Skeletal muscle tissue (tissue), 4 donors: ENCODE data around the gene CCDC137. TPM values are rescaled to one million over a fixed set of nuclear protein-coding genes. Genes with fewer than 3 reads are reported as not detected.
A peak's percentile ranks its signal among the peaks of the same experiment; 100 is the strongest.
"Not testable (repeated sequence)": the region's sequence is repeated elsewhere in the genome, so short reads cannot be mapped to it uniquely, and the experiment has no call there.

ENCODE experiments used
- H3K27ac ChIP-seq: one replicate; pipeline ENCODE4 v1.7.0; 2013; ENCODE audit warnings: mild to moderate bottlenecking, low read depth, low read length, inconsistent platforms
- H3K27me3 ChIP-seq, 3 donors: one replicate each; pipeline ENCODE4 v1.7.0; 2013; ENCODE audit warnings: low read length in 3 of 3; ENCODE audit not compliant: control insufficient read depth in 3 of 3, insufficient read depth in 3 of 3
- H3K36me3 ChIP-seq, 3 donors: one replicate each; pipeline ENCODE4 v1.7.0; 2013; ENCODE audit warnings: low read length in 3 of 3; ENCODE audit not compliant: control insufficient read depth in 3 of 3, insufficient read depth in 3 of 3
- H3K4me1 ChIP-seq, 3 donors: one replicate each; pipeline ENCODE4 v1.7.0; 2013; ENCODE audit warnings: low read length in 3 of 3, mild to moderate bottlenecking in 3 of 3; ENCODE audit not compliant: control insufficient read depth in 3 of 3, insufficient read depth in 3 of 3
- H3K4me3 ChIP-seq, 3 donors: one replicate each; pipeline ENCODE4 v1.7.0; 2013; ENCODE audit warnings: low read length in 3 of 3
- H3K9ac ChIP-seq, 3 donors: one replicate each; pipeline ENCODE4 v1.7.0; 2013; ENCODE audit warnings: low read length in 3 of 3, mild to moderate bottlenecking in 3 of 3, moderate library complexity in 2 of 3, low read depth in 1 of 3
- H3K9me3 ChIP-seq, 3 donors: one replicate each; pipeline ENCODE4 v1.7.0; 2013; ENCODE audit warnings: low read length in 3 of 3; ENCODE audit not compliant: control insufficient read depth in 3 of 3
- total RNA-seq: library from RNA; depleted of rRNA; stranded (reverse); fragments of >200 nt; gene quantifications from one replicate; pipeline ENCODE4 v1.2.3, GENCODE V29; 2014
- donor health status: Osteomylitis.

CCDC137 gene
- total RNA-seq, 1 donor from 2014 or later: 5.7 TPM

DNA sequence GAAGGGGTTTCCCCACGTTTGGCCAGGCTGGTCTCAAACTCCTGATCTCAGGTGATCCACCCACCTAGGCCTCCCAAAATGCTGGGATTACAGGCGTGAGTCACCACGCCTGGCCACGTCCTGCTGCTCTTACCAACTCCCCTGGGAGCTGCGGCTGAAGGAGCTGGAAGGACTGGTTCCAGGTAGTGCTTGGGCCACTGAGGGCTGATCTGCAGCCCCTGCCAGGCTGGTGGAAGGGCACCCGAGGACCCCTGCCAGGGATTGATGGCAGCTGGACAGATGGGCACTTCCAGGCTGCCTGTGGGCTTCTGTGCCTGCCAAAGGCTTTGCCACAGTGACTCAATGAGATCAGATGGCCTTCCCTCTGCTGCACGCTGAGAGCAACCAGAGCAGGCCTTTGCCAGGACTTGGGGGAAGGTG lies 2.5 kb upstream of the CCDC137 start:
- Histone ChIP-seq H3K27me3 (no peaks in the 10 kb centered on the region), H3K27ac (no peak overlapping the region), H3K36me3 (peaks cover 3 to 8% (median 6%) of the 10 kb centered on the region in 3 donors), H3K9me3 (no peaks in the 10 kb centered on the region), H3K9ac (no peak overlapping the region), H3K4me1 (peaks cover 16 to 33% (median 21%) of the 10 kb centered on the region in 3 donors), H3K4me3 (no peak overlapping the region)

DNA sequence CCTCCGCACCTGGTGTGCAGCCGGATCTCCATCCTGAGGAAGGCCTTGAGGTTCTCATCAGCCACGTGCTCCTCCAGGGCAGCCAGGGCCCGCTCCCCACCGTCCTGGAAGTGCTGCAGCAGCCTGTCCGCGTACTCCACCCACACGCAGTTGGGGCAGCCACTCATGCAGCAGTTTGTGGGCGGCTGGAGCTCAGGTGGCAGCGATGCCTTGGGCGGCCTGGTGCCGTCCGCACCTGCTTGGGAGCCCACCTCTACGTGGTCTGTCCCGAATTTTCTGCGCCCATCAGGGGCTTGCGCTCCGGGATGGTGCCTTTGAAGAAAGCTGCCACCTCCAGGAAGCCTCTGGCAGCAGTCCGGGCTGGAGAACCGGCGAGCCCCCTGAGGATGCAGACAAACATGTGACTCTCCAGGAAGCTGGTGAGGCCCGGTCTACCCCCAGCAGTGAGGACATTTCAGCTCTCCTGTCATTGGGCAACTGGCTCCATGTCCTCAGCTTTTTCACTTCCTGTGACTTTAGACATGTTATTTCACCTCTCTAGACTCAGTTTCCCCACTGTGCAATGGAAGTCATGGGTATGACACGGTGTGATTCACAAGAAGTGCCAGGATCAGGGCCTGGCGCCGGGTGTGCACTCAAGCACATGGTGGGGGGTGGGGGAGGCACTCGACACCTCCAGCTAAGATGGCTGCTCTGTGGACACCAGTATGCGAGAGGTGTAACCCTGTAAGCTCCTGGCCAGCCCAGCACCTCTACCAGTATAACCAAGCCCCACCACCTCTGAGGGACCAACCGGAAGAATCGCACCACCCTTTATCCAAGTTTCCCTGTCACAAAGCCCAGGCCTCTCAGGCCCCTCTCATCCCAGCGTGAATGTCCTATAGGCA lies 1.1 kb upstream of the CCDC137 start:
- H3K9me3 ChIP-seq: no peaks in the 10 kb centered on the region
- peak overlapping the region; percentile 83 to 92 (median 92) for H3K9ac ChIP-seq
- peaks cover 8 to 16% (median 11%) of the 10 kb centered on the region in 3 donors for H3K36me3 ChIP-seq
- H3K4me1 ChIP-seq: peaks cover 16 to 33% (median 21%) of the 10 kb centered on the region in 3 donors
- H3K27me3 ChIP-seq: no peaks in the 10 kb centered on the region
- peak overlapping the region; percentile 80 to 91 (median 91) for H3K4me3 ChIP-seq
- H3K27ac ChIP-seq: peak overlapping the region; percentile 70

DNA sequence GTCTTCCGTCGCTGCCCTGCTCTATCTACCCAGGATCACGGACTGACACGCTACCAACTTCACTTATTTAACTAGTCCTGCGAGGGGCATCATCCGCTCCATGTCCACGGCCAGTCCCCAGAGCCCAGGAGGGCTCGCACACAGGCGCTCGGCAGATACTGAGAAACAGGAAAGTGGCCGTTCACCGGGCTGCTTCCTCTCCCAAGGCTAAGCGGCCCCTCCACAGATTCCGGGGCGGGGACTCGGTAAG lies 520 bp upstream of the CCDC137 start:
- Histone ChIP-seq H3K36me3 (peaks cover 9 to 18% (median 14%) of the 10 kb centered on the region in 3 donors), H3K4me1 (peaks cover 16 to 33% (median 21%) of the 10 kb centered on the region in 3 donors), H3K27ac (peak overlapping the region; percentile 70), H3K27me3 (no peaks in the 10 kb centered on the region), H3K4me3 (peak overlapping the region; percentile 80 to 91 (median 91)), H3K9ac (peak overlapping the region; percentile 83 to 92 (median 92)), H3K9me3 (no peaks in the 10 kb centered on the region)

DNA sequence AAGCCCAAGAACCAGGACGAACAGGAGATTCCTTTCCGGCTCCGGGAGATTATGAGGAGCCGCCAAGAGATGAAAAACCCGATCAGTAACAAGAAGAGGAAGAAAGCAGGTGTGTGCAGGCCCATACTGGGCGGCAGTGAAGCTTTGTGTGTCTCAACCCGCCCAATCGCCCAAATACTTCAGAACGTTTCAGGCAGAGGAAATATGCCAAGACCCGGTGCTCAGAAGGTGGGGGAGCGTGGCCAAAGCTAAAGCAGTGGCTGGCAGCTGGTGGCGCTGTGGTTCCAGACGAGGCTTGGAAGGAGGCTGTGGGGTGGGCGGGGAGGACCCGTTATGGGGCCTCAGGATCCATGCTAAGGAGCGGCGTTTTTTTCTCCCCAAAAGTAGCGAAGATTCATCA lies 1.2 kb downstream of the CCDC137 start:
- peaks cover 21 to 31% (median 29%) of the 10 kb centered on the region in 3 donors for H3K36me3 ChIP-seq
- no peak overlapping the region for H3K9ac ChIP-seq
- no peak overlapping the region for H3K4me3 ChIP-seq
- no peaks in the 10 kb centered on the region for H3K9me3 ChIP-seq
- H3K27me3 ChIP-seq: no peaks in the 10 kb centered on the region
- H3K27ac ChIP-seq: no peak overlapping the region
- H3K4me1 ChIP-seq: peaks cover 16 to 33% (median 21%) of the 10 kb centered on the region in 3 donors

DNA sequence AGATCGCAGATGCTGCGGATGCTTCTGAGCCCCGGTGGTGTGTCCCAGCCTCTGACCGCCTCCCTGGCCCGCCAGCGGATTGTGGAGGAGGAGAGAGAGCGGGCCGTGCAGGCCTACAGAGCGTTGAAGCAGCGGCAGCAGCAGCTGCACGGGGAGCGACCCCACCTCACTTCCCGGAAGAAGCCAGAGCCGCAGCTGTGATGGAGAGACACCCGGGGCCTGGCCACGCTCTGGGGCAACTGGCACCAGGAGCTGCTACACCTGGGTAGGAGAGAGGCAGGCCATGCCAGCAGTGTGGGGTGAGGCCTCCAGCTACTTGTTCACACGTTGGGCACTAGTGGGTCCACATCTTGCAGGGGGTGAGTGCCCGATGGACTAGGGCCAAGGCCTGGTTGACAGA lies 6.0 kb downstream of the CCDC137 start:
- peaks cover 20 to 35% (median 31%) of the 10 kb centered on the region in 3 donors for H3K36me3 ChIP-seq

DNA sequence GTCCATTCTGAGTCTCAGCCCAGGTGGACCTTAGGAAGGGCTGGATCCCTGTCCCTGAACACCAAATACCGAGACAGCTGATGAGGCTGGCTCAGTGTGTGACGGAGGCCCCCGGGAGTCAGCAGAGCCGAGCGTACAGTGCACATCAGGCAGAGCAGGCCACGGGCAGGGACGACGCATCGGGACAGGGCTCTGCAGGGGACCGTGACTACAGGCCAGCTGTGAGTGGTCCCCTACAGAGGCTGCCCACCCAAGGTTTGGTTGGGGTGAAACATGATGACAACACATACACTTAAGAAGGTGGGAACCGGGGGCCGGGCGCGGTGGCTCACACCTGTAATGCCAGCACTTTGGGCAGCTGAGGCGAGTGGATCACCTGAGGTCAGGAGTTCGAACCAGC lies 6.4 kb downstream of the CCDC137 start:
- peaks cover 1 to 9% (median 4%) of the 10 kb centered on the region in 3 donors for H3K4me1 ChIP-seq
- H3K36me3 ChIP-seq: peaks cover 20 to 35% (median 31%) of the 10 kb centered on the region in 3 donors
- H3K4me3 ChIP-seq: no peak overlapping the region
- no peaks in the 10 kb centered on the region for H3K27me3 ChIP-seq
- H3K27ac ChIP-seq: no peak overlapping the region
- no peaks in the 10 kb centered on the region for H3K9me3 ChIP-seq
- no peak overlapping the region for H3K9ac ChIP-seq

More for the DNA sequence above, 6.0 kb downstream of the CCDC137 start:
- no peaks in the 10 kb centered on the region for H3K9me3 ChIP-seq
- H3K27me3 ChIP-seq: no peaks in the 10 kb centered on the region
- peaks cover 4 to 13% (median 7%) of the 10 kb centered on the region in 3 donors for H3K4me1 ChIP-seq
- H3K4me3 ChIP-seq: no peak overlapping the region
- peak overlapping the region in 1 of 3 donors; percentile 8 for H3K9ac ChIP-seq
- no peak overlapping the region for H3K27ac ChIP-seq

DNA sequence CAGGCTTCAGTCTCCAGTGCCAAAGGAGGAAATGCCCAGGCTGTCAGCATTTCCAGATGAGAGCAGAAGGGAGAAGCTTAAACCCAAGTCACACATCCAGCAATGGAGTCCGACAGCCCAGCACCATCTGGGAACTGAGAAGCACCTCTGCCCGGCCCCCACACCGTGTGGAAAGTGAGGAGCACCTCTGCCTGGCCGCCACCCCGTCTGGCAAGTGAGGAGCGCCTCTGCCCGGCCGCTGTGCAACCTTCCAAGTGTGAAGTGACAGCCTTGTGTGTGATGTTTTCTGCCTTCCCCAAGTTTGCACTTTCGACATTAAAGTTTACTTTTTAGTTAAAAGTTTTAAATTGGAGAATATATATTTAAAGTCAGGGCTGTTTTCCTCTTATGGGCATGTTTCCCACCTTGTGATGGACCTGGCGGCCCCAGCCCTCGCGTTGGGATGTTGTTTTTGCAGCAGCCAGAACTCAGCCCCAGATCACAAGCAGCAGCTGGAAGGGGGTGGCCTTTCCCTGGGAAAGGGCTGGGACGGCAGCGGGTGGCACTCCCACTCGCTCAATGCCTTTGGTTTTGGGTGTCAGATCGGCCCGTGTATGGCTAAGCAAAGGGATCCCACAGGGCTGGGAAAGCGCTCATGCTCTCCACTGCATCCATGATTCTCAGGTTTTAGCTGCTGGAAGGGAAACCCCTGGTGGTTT lies 7.2 kb downstream of the CCDC137 start:
- H3K27ac ChIP-seq: no peak overlapping the region
- H3K36me3 ChIP-seq: peaks cover 20 to 35% (median 27%) of the 10 kb centered on the region in 3 donors
- H3K4me3 ChIP-seq: no peak overlapping the region
- H3K4me1 ChIP-seq: peaks cover 0 to 7% (median 0%) of the 10 kb centered on the region in 3 donors
- H3K9me3 ChIP-seq: no peaks in the 10 kb centered on the region
- peak overlapping the region in 1 of 3 donors; percentile 25 for H3K9ac ChIP-seq
- no peaks in the 10 kb centered on the region for H3K27me3 ChIP-seq

DNA sequence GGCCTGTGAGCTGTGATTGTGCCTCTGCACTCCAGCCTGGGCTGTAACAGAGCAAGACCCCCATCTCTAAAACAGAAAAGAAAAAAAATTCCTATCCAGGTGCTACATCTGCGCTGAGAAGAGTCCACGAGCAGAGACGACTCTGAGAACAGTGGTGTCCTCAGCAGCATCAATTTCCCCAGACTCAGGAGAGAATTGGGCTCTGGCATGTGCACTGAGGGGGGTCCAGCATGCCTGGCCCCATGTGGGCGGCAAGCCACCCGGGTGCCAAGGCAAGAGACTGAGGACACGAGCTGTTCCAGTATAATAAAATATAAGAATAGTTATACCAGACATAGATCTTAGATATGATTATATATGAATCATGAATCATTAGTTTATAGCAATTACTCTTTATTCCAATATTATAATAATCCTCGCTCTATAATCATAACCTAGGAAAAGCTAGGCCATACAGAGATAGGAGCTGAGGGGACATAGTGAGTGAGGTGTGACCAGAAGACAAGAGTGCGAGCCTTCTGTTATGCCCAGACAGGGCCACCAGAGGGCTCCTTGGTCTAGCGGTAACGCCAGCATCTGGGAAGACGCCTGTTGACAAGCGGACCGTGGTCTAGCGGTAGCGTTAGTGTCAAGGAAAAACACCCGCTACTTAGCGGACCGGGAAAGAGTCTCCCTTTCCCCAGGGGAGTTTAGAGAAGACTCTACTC lies 9.1 kb downstream of the CCDC137 start:
- H3K27ac ChIP-seq, H3K27me3 ChIP-seq, H3K9me3 ChIP-seq, H3K4me1 ChIP-seq, H3K4me3 ChIP-seq: not testable (repeated sequence)
- Histone ChIP-seq H3K9ac (peak overlapping the region in 1 of 3 donors; percentile 8), H3K36me3 (peaks cover 16 to 25% (median 19%) of the 10 kb centered on the region in 3 donors)

DNA sequence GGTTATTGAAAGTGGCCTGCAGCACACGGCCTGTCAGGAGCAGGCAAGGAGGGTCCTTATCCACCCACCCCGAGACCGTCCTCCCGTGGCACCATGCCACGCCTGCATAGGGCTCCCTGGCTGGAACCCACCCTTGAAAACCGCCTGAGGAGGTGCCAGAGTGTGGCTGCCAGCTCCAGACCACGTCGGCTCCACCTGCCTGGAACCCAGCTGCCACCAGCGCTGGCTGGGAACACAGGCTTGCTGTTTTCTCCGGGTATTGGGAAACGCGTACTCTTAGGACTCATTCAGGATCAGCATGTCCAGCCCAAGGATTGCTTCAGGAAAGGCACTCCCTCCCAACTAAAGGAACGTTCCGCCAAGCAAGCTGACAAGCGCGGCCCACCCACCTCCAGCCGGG lies 10.4 kb downstream of the CCDC137 start:
- Histone ChIP-seq H3K4me3 (no peak overlapping the region), H3K4me1 (peaks cover 0 to 12% (median 6%) of the 10 kb centered on the region in 3 donors), H3K27ac (no peak overlapping the region), H3K36me3 (peaks cover 15 to 18% (median 16%) of the 10 kb centered on the region in 3 donors), H3K9me3 (no peaks in the 10 kb centered on the region), H3K27me3 (no peaks in the 10 kb centered on the region), H3K9ac (no peak overlapping the region)
